ENCODE data around the gene STPG3. TPM values are rescaled to one million over a fixed set of nuclear protein-coding genes. Genes with fewer than 3 reads are reported as not detected.

STPG3 gene
- total RNA-seq, 2 donors from 2014 or later, result not detected

DNA sequence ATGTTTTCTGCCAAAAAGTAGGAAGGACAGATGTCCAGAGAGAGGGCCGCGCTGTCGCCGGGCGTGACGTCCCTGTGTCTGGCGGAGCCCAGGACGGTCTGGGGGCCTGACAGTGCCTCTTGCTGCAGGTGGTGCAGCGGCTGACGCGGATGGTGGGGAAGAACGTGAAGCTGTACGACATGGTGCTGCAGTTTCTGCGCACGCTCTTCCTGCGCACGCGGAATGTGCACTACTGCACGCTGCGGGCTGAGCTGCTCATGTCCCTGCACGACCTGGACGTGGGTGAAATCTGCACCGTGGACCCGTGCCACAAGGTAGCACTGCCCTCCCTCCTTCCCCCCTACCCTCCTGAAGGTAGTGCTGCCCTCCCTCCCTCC is 11.8 kb downstream of the STPG3 start:
- intact Hi-C loops (cut with DNase I), result no loop called here
- H3K4me1 ChIP-seq, result no peaks in the 10 kb centered on the region
- TF ChIP-seq, protein P1, sequence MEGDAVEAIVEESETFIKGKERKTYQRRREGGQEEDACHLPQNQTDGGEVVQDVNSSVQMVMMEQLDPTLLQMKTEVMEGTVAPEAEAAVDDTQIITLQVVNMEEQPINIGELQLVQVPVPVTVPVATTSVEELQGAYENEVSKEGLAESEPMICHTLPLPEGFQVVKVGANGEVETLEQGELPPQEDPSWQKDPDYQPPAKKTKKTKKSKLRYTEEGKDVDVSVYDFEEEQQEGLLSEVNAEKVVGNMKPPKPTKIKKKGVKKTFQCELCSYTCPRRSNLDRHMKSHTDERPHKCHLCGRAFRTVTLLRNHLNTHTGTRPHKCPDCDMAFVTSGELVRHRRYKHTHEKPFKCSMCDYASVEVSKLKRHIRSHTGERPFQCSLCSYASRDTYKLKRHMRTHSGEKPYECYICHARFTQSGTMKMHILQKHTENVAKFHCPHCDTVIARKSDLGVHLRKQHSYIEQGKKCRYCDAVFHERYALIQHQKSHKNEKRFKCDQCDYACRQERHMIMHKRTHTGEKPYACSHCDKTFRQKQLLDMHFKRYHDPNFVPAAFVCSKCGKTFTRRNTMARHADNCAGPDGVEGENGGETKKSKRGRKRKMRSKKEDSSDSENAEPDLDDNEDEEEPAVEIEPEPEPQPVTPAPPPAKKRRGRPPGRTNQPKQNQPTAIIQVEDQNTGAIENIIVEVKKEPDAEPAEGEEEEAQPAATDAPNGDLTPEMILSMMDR (IDR thresholded peaks at IDR 0.05), result no peak
- no peaks in the 10 kb centered on the region for H3K27me3 ChIP-seq
- no peak overlapping the region for H3K9ac ChIP-seq (ENCODE audit: low read depth in 2 of 2, low read length in 2 of 2)
- no peak for DNase-seq
- H3K36me3 ChIP-seq, result peaks cover 14% of the 10 kb centered on the region
- H3K27ac ChIP-seq, result no peak overlapping the region
- no peaks in the 10 kb centered on the region for H3K9me3 ChIP-seq
- no peak overlapping the region for H3K4me3 ChIP-seq

GRCh38 chr9:137263506-137263905 is 12.4 kb downstream of the STPG3 start:
- no peaks in the 10 kb centered on the region for H3K27me3 ChIP-seq
- TF ChIP-seq, protein P1 (IDR thresholded peaks at IDR 0.05), result no peak
- no peak overlapping the region for H3K27ac ChIP-seq
- peaks cover 14% of the 10 kb centered on the region for H3K36me3 ChIP-seq
- H3K9me3 ChIP-seq, result no peaks in the 10 kb centered on the region
- no peak overlapping the region for H3K9ac ChIP-seq (ENCODE audit: low read depth in 2 of 2, low read length in 2 of 2)
- no peaks in the 10 kb centered on the region for H3K4me1 ChIP-seq
- H3K4me3 ChIP-seq, result no peak overlapping the region
- DNase-seq, result no peak
- intact Hi-C loops (cut with DNase I), result no loop called here

GRCh38 chr9:137264067-137264466 is 13.0 kb downstream of the STPG3 start:
- TF ChIP-seq, protein P1 (IDR thresholded peaks at IDR 0.05), result no peak
- H3K4me3 ChIP-seq, result no peak overlapping the region
- no peak overlapping the region for H3K27ac ChIP-seq
- H3K4me1 ChIP-seq, result peaks cover 6% of the 10 kb centered on the region
- H3K9ac ChIP-seq (ENCODE audit: low read depth in 2 of 2, low read length in 2 of 2), result no peak overlapping the region
- no peak for DNase-seq
- H3K36me3 ChIP-seq, result peaks cover 14% of the 10 kb centered on the region
- no peaks in the 10 kb centered on the region for H3K9me3 ChIP-seq
- intact Hi-C loops (cut with DNase I), result no loop called here
- H3K27me3 ChIP-seq, result no peaks in the 10 kb centered on the region

GRCh38 chr9:137265496-137266161 is 14.5 kb downstream of the STPG3 start:
- TF ChIP-seq, protein P1 (IDR thresholded peaks at IDR 0.05), result no peak
- H3K4me3 ChIP-seq, result no peak overlapping the region
- H3K36me3 ChIP-seq, result peaks cover 14% of the 10 kb centered on the region
- intact Hi-C loops (cut with DNase I), result no loop called here
- peaks cover 12% of the 10 kb centered on the region for H3K4me1 ChIP-seq
- H3K9ac ChIP-seq (ENCODE audit: low read depth in 2 of 2, low read length in 2 of 2), result no peak overlapping the region
- no peaks in the 10 kb centered on the region for H3K27me3 ChIP-seq
- H3K9me3 ChIP-seq, result no peaks in the 10 kb centered on the region
- no peak overlapping the region for H3K27ac ChIP-seq
- DNase-seq, result no peak

DNA sequence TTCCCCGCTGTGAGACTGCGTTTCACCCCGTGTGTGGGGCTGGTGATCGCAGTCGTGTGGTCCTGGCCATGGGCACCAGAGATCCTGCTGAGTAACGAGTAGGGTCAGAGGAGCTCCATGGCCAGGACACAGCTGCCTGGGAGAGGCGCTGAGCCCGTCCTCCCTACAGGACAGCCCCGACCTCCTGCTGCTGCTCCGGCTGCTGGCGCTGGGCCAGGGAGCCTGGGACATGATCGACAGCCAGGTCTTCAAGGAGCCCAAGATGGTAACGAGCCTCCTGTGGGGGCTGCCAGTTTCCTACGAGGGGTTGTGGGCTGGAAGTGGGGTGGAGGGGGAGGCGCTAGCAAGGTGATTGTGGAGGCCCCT is 15.1 kb downstream of the STPG3 start:
- no peak for DNase-seq
- H3K27ac ChIP-seq, result no peak overlapping the region
- intact Hi-C loops (cut with DNase I), result no loop called here
- H3K9ac ChIP-seq (ENCODE audit: low read depth in 2 of 2, low read length in 2 of 2), result no peak overlapping the region
- no peak overlapping the region for H3K4me3 ChIP-seq
- TF ChIP-seq, protein P1 (IDR thresholded peaks at IDR 0.05), result no peak
- H3K36me3 ChIP-seq, result peaks cover 14% of the 10 kb centered on the region
- no peaks in the 10 kb centered on the region for H3K27me3 ChIP-seq
- peaks cover 12% of the 10 kb centered on the region for H3K4me1 ChIP-seq
- H3K9me3 ChIP-seq, result no peaks in the 10 kb centered on the region
